AG08395 (cell line): ENCODE measurements around the gene NLRP4.
"Not testable (repeated sequence)": the region's sequence is repeated elsewhere in the genome, so short reads cannot be mapped to it uniquely, and the experiment has no call there.

Experiments used
- DNase-seq: peaks from one replicate; pipeline ENCODE4 v3.0.0; 2012; ENCODE audit warnings: mixed read lengths, low spot score

The NLRP4 gene

GRCh38 chr19:55877211-55877610, 40.9 kb downstream of the NLRP4 start:
- no peak for DNase-seq

GRCh38 chr19:55882626-55883025, 46.3 kb downstream of the NLRP4 start:
- no peak for DNase-seq

- DNase-seq, result no peak
Observed at GRCh38 chr19:55898911-55899310, 62.6 kb downstream of the NLRP4 start.

GRCh38 chr19:55901369-55902079, 65.2 kb downstream of the NLRP4 start:
- DNase-seq, result no peak

GRCh38 chr19:55902080-55902751, 65.9 kb downstream of the NLRP4 start:
- no peak for DNase-seq

- no peak for DNase-seq
Observed at GRCh38 chr19:55907286-55907685, 70.9 kb downstream of the NLRP4 start.

GRCh38 chr19:55907746-55908145, 71.4 kb downstream of the NLRP4 start:
- DNase-seq, result no peak

- no peak for DNase-seq
Observed at GRCh38 chr19:55909801-55910200, 73.5 kb downstream of the NLRP4 start.

- DNase-seq, result no peak
Observed at GRCh38 chr19:55912916-55913315, 76.6 kb downstream of the NLRP4 start.

GRCh38 chr19:55913643-55914268, 77.4 kb downstream of the NLRP4 start:
- no peak for DNase-seq

GRCh38 chr19:55923556-55923955, 87.2 kb downstream of the NLRP4 start:
- DNase-seq, result no peak

- DNase-seq, result no peak
Observed at GRCh38 chr19:55927991-55928390, 91.7 kb downstream of the NLRP4 start.

- DNase-seq, result not testable (repeated sequence)
Observed at GRCh38 chr19:55929258-55929657, 92.9 kb downstream of the NLRP4 start.

GRCh38 chr19:55930996-55931515, 94.7 kb downstream of the NLRP4 start:
- no peak for DNase-seq
